HEK293 (cell line): ENCODE data around the gene TLCD3A.

Source experiments
- GLI4 ChIP-seq: fragments of 450-650 bp; formaldehyde crosslinking; IDR thresholded peaks from 2 replicates; pipeline ENCODE4 v1.5.1; 2016; ENCODE audit warnings: missing biosample characterization, missing genetic modification characterization
- KLF16 ChIP-seq: fragments of 450-650 bp; formaldehyde crosslinking; IDR thresholded peaks from 2 replicates; pipeline ENCODE4 v1.5.1; 2017; ENCODE audit warnings: missing biosample characterization, missing genetic modification characterization
- KLF9 ChIP-seq: fragments of 450-650 bp; formaldehyde crosslinking; IDR thresholded peaks from 2 replicates; pipeline ENCODE4 v1.5.1; 2016; ENCODE audit warnings: missing biosample characterization, missing genetic modification characterization, low read depth
- RBAK ChIP-seq: fragments of 450-650 bp; formaldehyde crosslinking; IDR thresholded peaks from 2 replicates; pipeline ENCODE4 v1.5.1; 2016; ENCODE audit warnings: missing biosample characterization, missing genetic modification characterization
- ZBTB17 ChIP-seq: fragments of 450-650 bp; formaldehyde crosslinking; IDR thresholded peaks from 2 replicates; pipeline ENCODE4 v1.5.1; 2016; ENCODE audit warnings: missing biosample characterization, missing genetic modification characterization
- ZBTB21 ChIP-seq: fragments of 450-650 bp; formaldehyde crosslinking; IDR thresholded peaks from 2 replicates; pipeline ENCODE4 v1.5.1; 2017; ENCODE audit warnings: missing biosample characterization, missing genetic modification characterization
- ZNF10 ChIP-seq: fragments of 450-650 bp; formaldehyde crosslinking; IDR thresholded peaks from 2 replicates; pipeline ENCODE4 v1.5.1; 2017; ENCODE audit warnings: missing biosample characterization, missing genetic modification characterization
- ZNF121 ChIP-seq: fragments of 450-650 bp; formaldehyde crosslinking; IDR thresholded peaks from 2 replicates; pipeline ENCODE4 v1.5.1; 2016; ENCODE audit warnings: missing biosample characterization, missing genetic modification characterization
- ZNF132 ChIP-seq: fragments of 450-650 bp; formaldehyde crosslinking; IDR thresholded peaks from 2 replicates; pipeline ENCODE4 v1.5.1; 2017; ENCODE audit warnings: missing biosample characterization, missing genetic modification characterization, borderline replicate concordance
- ZNF155 ChIP-seq: fragments of 450-650 bp; formaldehyde crosslinking; IDR thresholded peaks from 2 replicates; pipeline ENCODE4 v1.5.1; 2016; ENCODE audit warnings: missing biosample characterization, missing genetic modification characterization
- ZNF202 ChIP-seq: fragments of 450-650 bp; formaldehyde crosslinking; IDR thresholded peaks from 2 replicates; pipeline ENCODE4 v1.5.1; 2016; ENCODE audit warnings: missing biosample characterization, missing genetic modification characterization, borderline replicate concordance
- ZNF211 ChIP-seq: fragments of 450-650 bp; formaldehyde crosslinking; IDR thresholded peaks from 2 replicates; pipeline ENCODE4 v1.5.1; 2016; ENCODE audit warnings: low read depth, missing biosample characterization, missing genetic modification characterization
- ZNF274 ChIP-seq, 2 experiments: fragments of 200-500 bp in 1 of 2; fragments of 450-650 bp in 1 of 2; sonication (Bioruptor generic) in 1 of 2; formaldehyde crosslinking in 1 of 2; IDR thresholded peaks; 2 replicates each; pipeline versions ENCODE4 v1.5.1 to v1.6.1; 2014 to 2016; ENCODE audit warnings: borderline replicate concordance in 1 of 2, inconsistent platforms in 1 of 2, low read length in 1 of 2, missing biosample characterization in 1 of 2, missing genetic modification characterization in 1 of 2
- ZNF302 ChIP-seq: fragments of 450-650 bp; formaldehyde crosslinking; IDR thresholded peaks from 2 replicates; pipeline ENCODE4 v1.5.1; 2016; ENCODE audit warnings: missing biosample characterization, missing genetic modification characterization, low read depth
- ZNF394 ChIP-seq: fragments of 450-650 bp; formaldehyde crosslinking; IDR thresholded peaks from 2 replicates; pipeline ENCODE4 v1.5.1; 2016; ENCODE audit warnings: missing biosample characterization, missing genetic modification characterization, mild to moderate bottlenecking, moderate library complexity, borderline replicate concordance
- ZNF558 ChIP-seq: fragments of 450-650 bp; formaldehyde crosslinking; IDR thresholded peaks from 2 replicates; pipeline ENCODE4 v1.5.1; 2016; ENCODE audit warnings: missing biosample characterization, missing genetic modification characterization
- ZNF561 ChIP-seq: fragments of 450-650 bp; IDR thresholded peaks from 2 replicates; pipeline ENCODE4 v1.5.1; 2018; ENCODE audit warnings: missing biosample characterization, missing genetic modification characterization, borderline replicate concordance
- ZNF610 ChIP-seq: fragments of 450-650 bp; formaldehyde crosslinking; IDR thresholded peaks from 2 replicates; pipeline ENCODE4 v1.5.1; 2016; ENCODE audit warnings: missing biosample characterization, missing genetic modification characterization, borderline replicate concordance
- ZNF629 ChIP-seq: fragments of 450-650 bp; formaldehyde crosslinking; IDR thresholded peaks from 2 replicates; pipeline ENCODE4 v1.5.1; 2017; ENCODE audit warnings: missing biosample characterization, missing genetic modification characterization
- ZNF830 ChIP-seq: fragments of 450-650 bp; IDR thresholded peaks from 2 replicates; pipeline ENCODE4 v1.5.0; 2018; ENCODE audit warnings: missing biosample characterization, missing genetic modification characterization, low read depth, mild to moderate bottlenecking, moderate library complexity
- ZNF843 ChIP-seq: fragments of 450-650 bp; formaldehyde crosslinking; IDR thresholded peaks from 2 replicates; pipeline ENCODE4 v1.5.1; 2016; ENCODE audit warnings: missing biosample characterization, missing genetic modification characterization
- TF ChIP-seq, protein P1 (sequence below): fragments of 450-650 bp; formaldehyde crosslinking; IDR thresholded peaks from 2 replicates; pipeline ENCODE4 v1.5.1; 2016; ENCODE audit warnings: missing biosample characterization, missing genetic modification characterization, low read depth
- TF ChIP-seq, protein P2 (sequence below): fragments of 450-650 bp; formaldehyde crosslinking; IDR thresholded peaks from 2 replicates; pipeline ENCODE4 v1.5.1; 2016; ENCODE audit warnings: missing biosample characterization, missing genetic modification characterization
- TF ChIP-seq, protein P3 (sequence below): fragments of 450-650 bp; formaldehyde crosslinking; IDR thresholded peaks from 2 replicates; pipeline ENCODE4 v1.5.1; 2016; ENCODE audit warnings: missing biosample characterization, missing genetic modification characterization
- TF ChIP-seq, protein P4 (sequence below): fragments of 450-650 bp; formaldehyde crosslinking; IDR thresholded peaks from 2 replicates; pipeline ENCODE4 v1.5.1; 2016; ENCODE audit warnings: missing biosample characterization, missing genetic modification characterization, borderline replicate concordance

Gene TLCD3A

DNA sequence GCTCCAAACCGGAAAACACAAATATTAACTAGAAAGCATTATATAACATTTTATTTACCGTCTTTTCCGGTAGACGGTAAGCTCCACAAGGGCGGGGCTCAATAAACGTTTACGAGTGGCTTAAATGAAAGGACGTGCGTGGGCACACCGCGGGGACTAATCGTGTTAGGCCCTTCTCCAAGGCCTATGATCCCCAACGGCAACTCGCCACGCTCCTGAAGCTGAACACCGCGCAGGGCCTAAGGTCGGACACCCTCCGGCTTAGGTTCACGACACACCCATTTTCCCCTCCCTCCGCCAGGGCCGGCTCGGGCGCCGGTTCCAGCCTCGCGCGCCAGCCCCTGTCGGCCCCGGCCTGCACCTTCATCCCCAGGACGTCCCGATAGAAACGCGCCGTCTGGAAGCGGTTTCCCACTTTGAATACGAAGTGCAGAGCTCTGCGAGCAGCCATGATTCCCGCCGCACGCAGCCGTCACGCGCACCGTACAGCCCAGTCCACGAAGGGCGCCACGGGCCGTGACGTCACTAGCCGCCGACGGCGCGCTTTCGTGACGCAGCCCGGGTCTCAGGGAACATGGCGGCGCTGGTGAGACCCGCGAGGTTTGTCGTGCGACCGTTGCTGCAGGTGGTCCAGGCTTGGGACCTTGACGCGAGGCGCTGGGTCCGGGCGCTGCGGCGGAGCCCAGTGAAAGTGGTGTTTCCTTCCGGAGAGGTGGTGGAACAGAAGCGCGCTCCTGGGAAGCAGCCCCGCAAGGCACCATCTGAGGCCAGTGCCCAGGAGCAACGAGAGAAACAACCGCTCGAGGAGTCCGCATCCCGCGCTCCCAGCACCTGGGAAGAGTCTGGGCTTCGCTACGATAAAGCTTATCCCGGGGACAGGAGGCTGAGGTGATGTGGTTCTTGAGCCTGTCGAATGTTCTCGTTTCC lies 49.7 kb downstream of the TLCD3A start, which contains the start of the genes GLOD4 and MRM3 (continued):
- TF ChIP-seq ZNF10 (tag by site-specific recombination) (no peak), ZNF830 (no peak), ZNF274 (IDR thresholded peaks at IDR 0.05; ENCODE audit: low read length) (no peak), ZNF274 (tag by site-specific recombination; IDR thresholded peaks at IDR 0.05; ENCODE audit: borderline replicate concordance) (no peak), GLI4 (tag by site-specific recombination) (peak; percentile 23; the same call in 1 of the 2 replicates), ZNF302 (tag by site-specific recombination) (no peak), ZNF558 (tag by site-specific recombination) (no peak), RBAK (tag by site-specific recombination) (no peak), ZNF843 (peak; percentile 79), KLF9 (tag by site-specific recombination) (peak; percentile 98), ZNF121 (tag by site-specific recombination) (no peak; the same call in 1 of the 2 replicates), KLF16 (tag by site-specific recombination) (peak; percentile 94), ZBTB17 (peak; percentile 93), ZNF610 (tag by site-specific recombination) (0 out of 2 replicates have a peak, but pooled peaks have one; percentile 15), ZNF202 (no peak), ZNF132 (tag by site-specific recombination) (no peak), ZNF211 (tag by site-specific recombination) (no peak), ZNF394 (tag by site-specific recombination) (peak; percentile 74; the same call in 1 of the 2 replicates), ZNF629 (tag by site-specific recombination) (peak; percentile 99), ZNF155 (no peak), ZBTB21 (tag by site-specific recombination) (peak; percentile 99), ZNF561 (peak; percentile 58)
- TF ChIP-seq, protein P1, sequence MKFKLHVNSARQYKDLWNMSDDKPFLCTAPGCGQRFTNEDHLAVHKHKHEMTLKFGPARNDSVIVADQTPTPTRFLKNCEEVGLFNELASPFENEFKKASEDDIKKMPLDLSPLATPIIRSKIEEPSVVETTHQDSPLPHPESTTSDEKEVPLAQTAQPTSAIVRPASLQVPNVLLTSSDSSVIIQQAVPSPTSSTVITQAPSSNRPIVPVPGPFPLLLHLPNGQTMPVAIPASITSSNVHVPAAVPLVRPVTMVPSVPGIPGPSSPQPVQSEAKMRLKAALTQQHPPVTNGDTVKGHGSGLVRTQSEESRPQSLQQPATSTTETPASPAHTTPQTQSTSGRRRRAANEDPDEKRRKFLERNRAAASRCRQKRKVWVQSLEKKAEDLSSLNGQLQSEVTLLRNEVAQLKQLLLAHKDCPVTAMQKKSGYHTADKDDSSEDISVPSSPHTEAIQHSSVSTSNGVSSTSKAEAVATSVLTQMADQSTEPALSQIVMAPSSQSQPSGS (tag by site-specific recombination) = peak; percentile 97
- TF ChIP-seq, protein P2, sequence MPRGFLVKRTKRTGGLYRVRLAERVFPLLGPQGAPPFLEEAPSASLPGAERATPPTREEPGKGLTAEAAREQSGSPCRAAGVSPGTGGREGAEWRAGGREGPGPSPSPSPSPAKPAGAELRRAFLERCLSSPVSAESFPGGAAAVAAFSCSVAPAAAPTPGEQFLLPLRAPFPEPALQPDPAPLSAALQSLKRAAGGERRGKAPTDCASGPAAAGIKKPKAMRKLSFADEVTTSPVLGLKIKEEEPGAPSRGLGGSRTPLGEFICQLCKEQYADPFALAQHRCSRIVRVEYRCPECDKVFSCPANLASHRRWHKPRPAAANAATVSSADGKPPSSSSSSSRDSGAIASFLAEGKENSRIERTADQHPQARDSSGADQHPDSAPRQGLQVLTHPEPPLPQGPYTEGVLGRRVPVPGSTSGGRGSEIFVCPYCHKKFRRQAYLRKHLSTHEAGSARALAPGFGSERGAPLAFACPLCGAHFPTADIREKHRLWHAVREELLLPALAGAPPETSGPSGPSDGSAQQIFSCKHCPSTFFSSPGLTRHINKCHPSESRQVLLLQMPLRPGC (tag by site-specific recombination) = peak; percentile 56
- TF ChIP-seq, protein P3, sequence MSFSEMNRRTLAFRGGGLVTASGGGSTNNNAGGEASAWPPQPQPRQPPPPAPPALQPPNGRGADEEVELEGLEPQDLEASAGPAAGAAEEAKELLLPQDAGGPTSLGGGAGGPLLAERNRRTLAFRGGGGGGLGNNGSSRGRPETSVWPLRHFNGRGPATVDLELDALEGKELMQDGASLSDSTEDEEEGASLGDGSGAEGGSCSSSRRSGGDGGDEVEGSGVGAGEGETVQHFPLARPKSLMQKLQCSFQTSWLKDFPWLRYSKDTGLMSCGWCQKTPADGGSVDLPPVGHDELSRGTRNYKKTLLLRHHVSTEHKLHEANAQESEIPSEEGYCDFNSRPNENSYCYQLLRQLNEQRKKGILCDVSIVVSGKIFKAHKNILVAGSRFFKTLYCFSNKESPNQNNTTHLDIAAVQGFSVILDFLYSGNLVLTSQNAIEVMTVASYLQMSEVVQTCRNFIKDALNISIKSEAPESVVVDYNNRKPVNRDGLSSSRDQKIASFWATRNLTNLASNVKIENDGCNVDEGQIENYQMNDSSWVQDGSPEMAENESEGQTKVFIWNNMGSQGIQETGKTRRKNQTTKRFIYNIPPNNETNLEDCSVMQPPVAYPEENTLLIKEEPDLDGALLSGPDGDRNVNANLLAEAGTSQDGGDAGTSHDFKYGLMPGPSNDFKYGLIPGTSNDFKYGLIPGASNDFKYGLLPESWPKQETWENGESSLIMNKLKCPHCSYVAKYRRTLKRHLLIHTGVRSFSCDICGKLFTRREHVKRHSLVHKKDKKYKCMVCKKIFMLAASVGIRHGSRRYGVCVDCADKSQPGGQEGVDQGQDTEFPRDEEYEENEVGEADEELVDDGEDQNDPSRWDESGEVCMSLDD (tag by site-specific recombination) = peak; percentile 57; the same call in 1 of the 2 replicates
- TF ChIP-seq, protein P4, sequence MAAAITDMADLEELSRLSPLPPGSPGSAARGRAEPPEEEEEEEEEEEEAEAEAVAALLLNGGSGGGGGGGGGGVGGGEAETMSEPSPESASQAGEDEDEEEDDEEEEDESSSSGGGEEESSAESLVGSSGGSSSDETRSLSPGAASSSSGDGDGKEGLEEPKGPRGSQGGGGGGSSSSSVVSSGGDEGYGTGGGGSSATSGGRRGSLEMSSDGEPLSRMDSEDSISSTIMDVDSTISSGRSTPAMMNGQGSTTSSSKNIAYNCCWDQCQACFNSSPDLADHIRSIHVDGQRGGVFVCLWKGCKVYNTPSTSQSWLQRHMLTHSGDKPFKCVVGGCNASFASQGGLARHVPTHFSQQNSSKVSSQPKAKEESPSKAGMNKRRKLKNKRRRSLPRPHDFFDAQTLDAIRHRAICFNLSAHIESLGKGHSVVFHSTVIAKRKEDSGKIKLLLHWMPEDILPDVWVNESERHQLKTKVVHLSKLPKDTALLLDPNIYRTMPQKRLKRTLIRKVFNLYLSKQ (tag by site-specific recombination) = 0 out of 2 replicates have a peak, but pooled peaks have one; percentile 46
- TF ChIP-seq, all 188 proteins: peak for 77
